ENCODE results near the gene RLF.
"Not testable (repeated sequence)": the region's sequence is repeated elsewhere in the genome, so short reads cannot be mapped to it uniquely, and the experiment has no call there.

RLF gene

DNA sequence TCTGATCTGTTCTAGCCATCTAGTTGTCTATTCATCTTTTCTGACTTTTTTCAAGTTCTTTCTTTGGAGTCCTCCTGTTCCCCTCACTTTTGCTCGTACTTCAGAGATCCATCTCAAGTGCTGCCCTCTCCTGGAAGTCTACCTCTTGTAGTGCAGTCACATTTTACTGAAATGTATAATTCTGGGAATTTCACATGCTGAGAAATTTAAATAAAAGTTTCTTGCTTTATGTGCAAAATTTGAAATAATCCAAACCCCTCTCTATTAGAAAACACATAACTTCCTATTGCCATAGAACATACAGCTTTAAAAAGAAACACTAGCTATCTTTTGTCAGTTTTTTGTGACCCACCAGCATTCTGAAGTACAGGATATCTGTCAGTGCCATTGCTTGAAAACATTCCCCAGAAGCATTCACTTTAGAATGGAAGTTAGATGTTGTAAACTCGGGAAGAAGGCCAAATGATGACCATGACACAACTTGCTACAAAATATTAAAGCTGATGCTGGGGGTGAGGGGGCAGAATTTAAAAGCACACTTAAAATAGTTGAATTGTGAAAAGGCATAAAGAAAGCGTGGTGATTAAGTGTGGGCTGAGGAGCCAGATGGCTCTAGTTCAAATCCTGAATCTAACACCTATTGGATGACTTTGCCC lies 22.0 kb downstream of the RLF start:
- Histone ChIP-seq H3K4me3 (no peak overlapping the region), H3K27ac (no peak overlapping the region)
- no peak for DNase-seq (ENCODE audit: low spot score)
- TF ChIP-seq CTCF (IDR thresholded peaks at IDR 0.05) = no peak

DNA sequence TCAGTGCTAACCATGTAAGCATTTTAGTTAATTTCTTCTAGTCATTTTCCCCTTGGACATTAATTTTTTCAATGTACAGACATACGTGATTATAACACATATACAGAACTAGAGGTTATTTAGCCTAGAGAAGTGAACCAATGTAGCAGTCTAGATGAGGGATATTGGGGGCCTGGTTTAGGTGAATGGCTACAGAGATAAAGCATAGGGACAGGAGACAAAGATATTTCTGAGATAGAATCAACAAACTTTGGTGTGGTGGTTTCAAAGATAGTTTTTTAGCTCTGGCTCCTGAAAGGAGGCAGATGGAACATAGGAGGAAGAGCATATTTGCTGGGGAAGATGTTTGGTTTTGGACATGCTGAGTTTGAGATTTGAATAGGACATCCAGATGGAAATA lies 23.0 kb downstream of the RLF start:
- TF ChIP-seq CTCF (IDR thresholded peaks at IDR 0.05) = no peak
- H3K27ac ChIP-seq = no peak overlapping the region
- DNase-seq (ENCODE audit: low spot score) = no peak
- no peak overlapping the region for H3K4me3 ChIP-seq

- no peak for DNase-seq (ENCODE audit: low spot score)
- no peak for TF ChIP-seq CTCF (IDR thresholded peaks at IDR 0.05)
- no peak overlapping the region for H3K27ac ChIP-seq
These were observed 25.0 kb downstream of the RLF start for GRCh38 chr1:40185951-40186864.

GRCh38 chr1:40187399-40187798 lies 26.2 kb downstream of the RLF start:
- Histone ChIP-seq H3K4me3 (no peak overlapping the region), H3K27ac (no peak overlapping the region)
- DNase-seq (ENCODE audit: low spot score) = no peak
- TF ChIP-seq CTCF (IDR thresholded peaks at IDR 0.05) = no peak

More at GRCh38 chr1:40185951-40186864, 25.0 kb downstream of the RLF start:
- H3K4me3 ChIP-seq = no peak overlapping the region

DNA sequence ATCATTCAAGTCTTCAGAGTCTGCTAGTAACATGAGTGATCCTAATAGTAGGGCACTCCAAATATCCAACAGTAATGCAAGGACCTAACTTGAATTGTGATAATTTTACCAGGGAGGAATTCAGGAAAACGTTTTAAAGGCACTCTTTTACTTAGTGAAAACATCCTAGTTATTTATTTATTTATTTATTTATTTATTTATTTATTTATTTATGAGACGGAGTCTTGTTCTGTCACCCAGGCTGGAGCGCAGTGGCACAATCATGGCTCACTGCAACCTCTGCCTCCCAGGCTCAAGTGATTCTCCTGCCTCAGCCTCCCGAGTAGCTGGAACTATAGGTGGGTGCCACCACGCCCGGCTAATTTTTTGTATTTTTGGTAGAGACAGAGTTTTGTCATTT lies 33.5 kb downstream of the RLF start:
- H3K27ac ChIP-seq; DNase-seq (ENCODE audit: low spot score); H3K4me3 ChIP-seq: not testable (repeated sequence)

DNA sequence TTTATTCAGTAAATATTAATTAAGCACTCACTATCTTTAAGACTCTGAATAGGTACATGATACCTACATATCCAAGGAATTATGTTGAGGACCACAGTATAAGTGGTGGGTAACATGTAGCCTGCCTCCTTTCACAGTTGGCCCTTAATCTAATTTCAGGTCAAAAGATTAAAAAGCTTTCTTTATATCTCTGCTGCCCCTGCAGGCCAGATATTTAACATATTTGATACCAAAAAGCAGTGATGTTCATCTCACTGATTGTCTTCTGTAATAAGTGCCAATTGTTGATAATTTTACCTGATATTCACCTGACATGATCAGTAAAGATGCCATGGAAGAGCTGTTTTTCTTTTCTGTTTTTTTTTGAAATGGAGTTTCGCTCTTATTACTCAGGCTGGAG lies 36.5 kb downstream of the RLF start:
- TF ChIP-seq CTCF (IDR thresholded peaks at IDR 0.05) = no peak
- H3K27ac ChIP-seq = no peak overlapping the region

GRCh38 chr1:40199126-40199525 lies 37.9 kb downstream of the RLF start:
- Histone ChIP-seq H3K27ac (no peak overlapping the region), H3K4me3 (no peak overlapping the region)
- no peak for TF ChIP-seq CTCF (IDR thresholded peaks at IDR 0.05)
- no peak for DNase-seq (ENCODE audit: low spot score)

More for the DNA sequence above, 36.5 kb downstream of the RLF start:
- no peak overlapping the region for H3K4me3 ChIP-seq
- DNase-seq (ENCODE audit: low spot score) = no peak

All from coronary artery (tissue), 2 donors.